T-helper 22 cell (primary cell): ENCODE results near the gene MGAT3.

Source experiments
- DNase-seq: peaks from one replicate; pipeline ENCODE4 v3.0.0-alpha.2; 2020; ENCODE audit warnings: low read depth

The MGAT3 gene

GRCh38 chr22:39429186-39429585 is 27.6 kb upstream of the MGAT3 start:
- DNase-seq: no peak

GRCh38 chr22:39429916-39430575 is 26.8 kb upstream of the MGAT3 start:
- DNase-seq: no peak

DNA sequence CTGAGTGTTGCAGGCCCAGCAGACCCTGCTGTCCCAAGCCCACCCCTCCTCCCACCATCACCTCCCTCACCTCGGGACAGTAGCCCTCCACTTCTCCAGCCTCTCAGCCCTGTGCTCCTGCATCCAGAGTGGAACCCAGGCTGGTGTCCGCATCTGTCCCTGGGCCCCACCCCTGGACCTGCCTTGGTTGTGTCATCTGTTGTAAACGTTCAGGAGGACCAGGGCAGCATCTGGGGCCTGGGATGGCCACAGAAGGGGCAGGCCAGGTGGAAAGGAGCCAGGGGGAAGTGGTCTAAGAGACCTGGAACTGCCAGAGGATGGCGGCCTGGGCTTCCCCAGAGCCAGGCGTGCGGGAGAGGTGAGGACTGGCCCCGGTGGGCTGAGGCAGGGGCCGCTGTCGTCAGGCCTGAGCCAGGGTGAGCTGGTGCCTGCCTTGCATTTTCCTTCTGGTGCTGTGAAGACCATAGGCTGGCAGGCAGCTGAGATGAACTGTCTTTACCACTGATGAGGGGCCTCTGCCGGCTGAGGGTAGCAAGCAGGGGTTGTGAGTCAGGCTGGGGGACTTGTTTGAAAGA is 26.1 kb upstream of the MGAT3 start:
- no peak for DNase-seq

- no peak for DNase-seq
Observed at GRCh38 chr22:39431216-39431801, 25.5 kb upstream of the MGAT3 start.

DNA sequence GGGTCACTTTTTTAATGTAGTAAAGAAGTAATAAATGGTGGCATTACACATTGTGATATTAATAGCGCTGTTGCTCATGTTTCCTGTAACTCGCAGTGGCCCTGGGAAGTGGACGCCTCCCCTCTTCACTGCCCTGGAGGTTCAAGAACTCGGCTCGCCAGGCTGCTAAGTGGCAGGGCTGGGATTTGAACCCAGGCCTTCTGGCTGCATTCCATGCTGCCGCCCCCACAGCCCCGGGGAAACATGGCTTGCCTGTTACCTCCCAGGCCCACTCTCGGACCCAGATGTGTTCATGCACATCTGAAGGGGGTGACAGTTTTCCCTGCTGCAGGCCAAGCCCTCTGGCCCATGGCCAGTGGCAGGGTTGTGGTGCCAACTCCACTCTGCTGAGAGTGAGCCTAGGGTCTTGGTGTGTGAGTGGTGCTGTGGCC is 25.0 kb upstream of the MGAT3 start:
- DNase-seq: no peak

DNA sequence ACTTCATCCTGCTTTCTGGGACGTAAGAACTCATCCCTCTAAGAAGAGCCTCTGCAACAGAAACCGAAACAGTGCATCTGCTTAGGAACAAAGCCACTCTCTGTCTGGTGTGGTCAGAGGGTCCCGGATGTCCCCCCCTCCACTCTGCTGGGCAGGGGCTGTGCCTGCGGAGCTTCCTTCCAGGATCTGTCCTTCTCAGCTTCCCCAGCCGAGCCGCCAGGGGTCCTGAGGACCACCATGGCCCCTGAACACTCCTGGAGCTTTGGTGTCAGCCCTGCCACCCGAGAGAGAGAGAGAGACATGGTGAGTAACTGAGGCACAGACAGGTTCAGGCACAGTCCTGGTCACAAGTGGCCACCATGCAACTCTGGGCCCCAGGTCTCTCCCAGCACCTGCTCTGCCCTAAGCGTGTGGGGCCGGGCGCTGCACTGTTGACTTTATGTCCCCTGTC is 24.4 kb upstream of the MGAT3 start:
- no peak for DNase-seq

GRCh38 chr22:39433476-39434242 is 23.2 kb upstream of the MGAT3 start:
- no peak for DNase-seq

GRCh38 chr22:39434243-39434653 is 22.6 kb upstream of the MGAT3 start:
- DNase-seq: no peak

GRCh38 chr22:39434721-39435120 is 22.1 kb upstream of the MGAT3 start:
- no peak for DNase-seq

GRCh38 chr22:39435616-39436015 is 21.2 kb upstream of the MGAT3 start:
- no peak for DNase-seq

GRCh38 chr22:39437791-39438704 is 18.8 kb upstream of the MGAT3 start:
- no peak for DNase-seq

- no peak for DNase-seq
Observed at GRCh38 chr22:39439170-39439569, 17.6 kb upstream of the MGAT3 start.

DNA sequence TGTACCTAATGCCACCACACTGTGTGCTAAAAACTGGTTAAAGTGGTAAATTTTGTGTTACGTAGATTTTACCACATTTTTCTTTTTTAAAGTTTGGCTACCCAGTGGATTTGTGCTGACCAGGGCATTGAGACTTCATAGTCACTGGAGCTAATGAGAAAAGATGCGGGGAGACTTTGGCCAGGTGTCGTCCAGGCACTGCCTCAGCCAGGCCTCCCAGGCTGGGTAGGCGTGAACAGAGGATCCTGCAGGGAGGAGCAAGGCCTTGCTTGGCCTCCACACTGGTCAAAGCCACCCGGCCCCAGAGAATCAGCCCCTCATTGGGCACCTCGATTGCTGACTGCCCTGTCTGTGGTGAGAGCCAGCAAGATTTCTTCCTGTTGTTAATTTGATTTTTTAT is 13.4 kb upstream of the MGAT3 start:
- DNase-seq: no peak

DNA sequence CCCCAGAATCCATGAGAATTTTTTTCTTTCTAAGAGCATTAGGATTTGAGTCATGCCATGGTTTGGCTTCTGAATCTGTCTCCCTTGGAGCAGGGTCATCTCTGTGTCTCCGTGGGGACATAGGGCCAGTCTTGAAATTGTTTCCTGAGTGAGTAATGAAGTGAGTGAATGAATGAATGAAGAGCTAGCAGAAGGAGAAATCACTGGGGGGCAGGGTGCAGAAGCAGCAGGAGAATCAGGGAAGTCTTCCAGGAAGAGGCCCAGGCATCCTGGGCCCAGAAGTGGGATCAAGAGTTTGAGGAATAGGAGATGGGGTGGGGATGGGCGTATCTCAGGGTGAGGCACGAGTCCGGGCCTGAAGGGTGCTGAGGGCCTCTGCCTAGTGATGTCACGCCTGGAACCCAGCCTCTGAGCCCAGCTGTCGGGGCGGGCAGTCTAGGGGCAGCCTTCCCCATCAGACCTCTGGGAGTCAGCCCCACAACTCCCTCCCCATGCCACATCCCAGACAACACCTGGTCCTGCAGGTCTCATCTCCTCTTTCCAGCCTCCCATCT is 12.5 kb upstream of the MGAT3 start:
- no peak for DNase-seq

GRCh38 chr22:39444937-39445465 is 11.8 kb upstream of the MGAT3 start:
- no peak for DNase-seq

DNA sequence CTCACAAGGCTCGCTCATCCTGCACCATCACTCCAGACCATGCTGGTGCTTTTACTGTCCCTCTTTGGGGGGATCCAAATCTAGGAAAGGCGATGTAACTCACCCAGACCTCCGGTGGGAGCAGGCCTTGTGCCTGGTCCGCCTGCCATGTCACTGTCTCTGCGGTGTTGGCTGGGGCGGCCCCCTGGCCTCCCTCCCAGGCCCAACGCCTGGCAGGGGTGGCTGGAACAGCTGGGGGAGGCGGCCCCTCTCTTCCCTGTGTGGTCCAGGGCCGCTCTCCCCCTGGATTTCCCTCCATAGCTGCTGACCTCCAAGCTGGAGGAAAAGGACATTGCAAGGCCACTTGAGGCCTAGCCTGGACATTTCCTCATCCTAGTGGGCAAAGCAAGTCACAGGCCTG is 11.1 kb upstream of the MGAT3 start:
- no peak for DNase-seq

- DNase-seq: no peak
Observed at GRCh38 chr22:39446239-39446721, 10.5 kb upstream of the MGAT3 start.

GRCh38 chr22:39448205-39449054 is 8.4 kb upstream of the MGAT3 start:
- DNase-seq: no peak

DNA sequence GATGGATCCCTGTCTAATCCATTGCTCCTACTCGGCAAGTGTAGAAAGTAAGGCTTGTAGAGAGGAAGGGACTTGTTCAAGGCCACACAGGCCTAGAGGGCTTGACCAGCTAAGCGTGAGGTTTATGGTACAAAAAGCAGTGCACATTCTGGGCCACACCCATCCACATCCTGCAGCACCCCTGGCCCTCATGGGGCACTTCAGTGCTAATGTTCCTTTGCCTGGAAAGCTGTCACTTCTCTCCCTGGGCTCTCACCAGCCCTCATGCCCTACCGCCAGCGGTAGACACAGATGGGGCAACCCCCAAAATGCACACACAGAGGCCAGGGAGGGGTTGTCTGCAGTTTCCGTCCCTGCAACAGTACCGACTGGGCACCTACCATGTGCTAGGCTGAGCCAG is 7.1 kb upstream of the MGAT3 start:
- DNase-seq: no peak
